ENCODE results near the gene SYT11.
"Not testable (repeated sequence)": the region's sequence is repeated elsewhere in the genome, so short reads cannot be mapped to it uniquely, and the experiment has no call there.

The SYT11 gene

GRCh38 chr1:155904261-155904660, 44.9 kb downstream of the SYT11 start:
- no peak for FAIRE-seq

GRCh38 chr1:155909894-155910293, 50.5 kb downstream of the SYT11 start:
- no peak for FAIRE-seq

- FAIRE-seq, result no peak
Observed at GRCh38 chr1:155910621-155911121, 51.3 kb downstream of the SYT11 start.

- FAIRE-seq, result peak; percentile 91
Observed at GRCh38 chr1:155911156-155912055, 52.0 kb downstream of the SYT11 start, which contains the start of gene RIT1. RIT1 (minus strand) TSS chr1:155911349; CDS start chr1:155910761, 588 bp downstream.

- FAIRE-seq, result no peak
Observed at GRCh38 chr1:155912056-155912536, 52.7 kb downstream of the SYT11 start.

- FAIRE-seq, result peak; percentile 80
Observed at GRCh38 chr1:155913969-155914757, 54.8 kb downstream of the SYT11 start.

GRCh38 chr1:155918660-155919059, 59.3 kb downstream of the SYT11 start:
- FAIRE-seq, result no peak

GRCh38 chr1:155919801-155920200, 60.4 kb downstream of the SYT11 start:
- no peak for FAIRE-seq

GRCh38 chr1:155920717-155921116, 61.4 kb downstream of the SYT11 start:
- FAIRE-seq, result no peak

- no peak for FAIRE-seq
Observed at GRCh38 chr1:155925506-155925905, 66.1 kb downstream of the SYT11 start.

- no peak for FAIRE-seq
Observed at GRCh38 chr1:155929057-155929456, 69.7 kb downstream of the SYT11 start.

GRCh38 chr1:155930725-155931124, 71.4 kb downstream of the SYT11 start:
- not testable (repeated sequence) for FAIRE-seq

- no peak for FAIRE-seq
Observed at GRCh38 chr1:155931332-155932038, 72.1 kb downstream of the SYT11 start.

- no peak for FAIRE-seq
Observed at GRCh38 chr1:155932081-155932480, 72.7 kb downstream of the SYT11 start.

GRCh38 chr1:155932487-155932886, 73.1 kb downstream of the SYT11 start:
- FAIRE-seq, result no peak

GRCh38 chr1:155933591-155934096, 74.3 kb downstream of the SYT11 start:
- FAIRE-seq, result no peak

GRCh38 chr1:155934097-155934935, 74.9 kb downstream of the SYT11 start, which contains the start of gene KHDC4:
KHDC4 (minus strand) TSS chr1:155934413; CDS start chr1:155934373, 40 bp downstream.
- peak; percentile 98 for FAIRE-seq
